Stomach (tissue), 4 donors: ENCODE data around the gene BCAP31.

Experiments
- EP300 ChIP-seq: sonication (generic); formaldehyde crosslinking; IDR thresholded peaks from one replicate; pipeline ENCODE4 v1.6.1; 2017; ENCODE audit warnings: antibody characterized with exemption
- POLR2AphosphoS5 ChIP-seq, 3 donors: sonication (generic); formaldehyde crosslinking; IDR thresholded peaks; one replicate each; pipeline ENCODE4 v1.6.1; 2016; ENCODE audit warnings: antibody characterized with exemption in 3 of 3
- TF ChIP-seq, protein P1 (sequence below), 7 experiments: fragments of 450-650 bp in 4 of 7; fragments of 200-600 bp in 3 of 7; sonication (generic) in 3 of 7; IDR thresholded peaks; one replicate each; pipeline ENCODE4 v1.5.1; 2016 to 2019; ENCODE audit warnings: antibody characterized with exemption in 7 of 7, control low read depth in 2 of 7, mild to moderate bottlenecking in 1 of 7

DNA sequence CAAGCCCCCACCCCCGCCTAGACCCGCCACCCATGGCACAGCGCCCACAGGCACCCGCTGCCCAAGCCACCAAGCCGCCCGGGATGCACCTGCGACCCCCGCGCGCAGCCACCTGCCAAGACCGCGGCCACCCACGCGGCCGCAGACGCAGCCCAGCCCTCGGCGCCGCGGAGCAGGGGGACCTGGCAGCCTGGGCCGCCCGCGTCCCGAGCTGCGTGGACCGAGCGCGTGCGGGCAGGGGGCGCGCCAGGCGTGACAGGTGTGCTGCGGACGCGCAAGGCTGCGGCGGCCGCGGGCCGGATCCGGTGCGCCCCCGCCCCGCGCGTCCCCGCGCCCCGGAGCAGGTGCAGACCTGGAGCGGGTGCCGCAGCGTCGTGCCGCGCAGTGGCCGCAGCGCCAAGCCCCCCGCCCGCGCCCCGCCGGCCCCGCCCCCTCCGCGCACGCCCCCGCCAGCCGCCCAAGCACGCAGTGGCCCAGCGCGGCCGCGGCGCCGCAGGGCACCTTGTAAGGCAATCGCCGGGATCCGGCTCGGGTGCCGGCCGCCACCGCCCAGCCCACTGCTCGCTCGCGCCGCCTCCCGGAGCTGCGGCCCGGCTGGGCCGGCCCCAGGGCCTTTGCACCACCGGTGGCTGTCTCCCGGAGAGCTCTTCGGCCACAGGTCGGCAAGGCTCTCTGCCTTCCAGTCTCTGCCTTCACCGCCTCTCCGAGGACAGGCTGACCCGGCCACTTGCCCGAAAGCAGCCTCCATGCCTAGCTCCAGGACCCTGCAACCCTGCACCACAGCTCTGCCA lies 50.6 kb downstream of the BCAP31 start, which contains the start of gene PNCK:
- TF ChIP-seq POLR2AphosphoS5 (IDR thresholded peaks at IDR 0.05) (no peak), EP300 (no peak)
- TF ChIP-seq, protein P1, sequence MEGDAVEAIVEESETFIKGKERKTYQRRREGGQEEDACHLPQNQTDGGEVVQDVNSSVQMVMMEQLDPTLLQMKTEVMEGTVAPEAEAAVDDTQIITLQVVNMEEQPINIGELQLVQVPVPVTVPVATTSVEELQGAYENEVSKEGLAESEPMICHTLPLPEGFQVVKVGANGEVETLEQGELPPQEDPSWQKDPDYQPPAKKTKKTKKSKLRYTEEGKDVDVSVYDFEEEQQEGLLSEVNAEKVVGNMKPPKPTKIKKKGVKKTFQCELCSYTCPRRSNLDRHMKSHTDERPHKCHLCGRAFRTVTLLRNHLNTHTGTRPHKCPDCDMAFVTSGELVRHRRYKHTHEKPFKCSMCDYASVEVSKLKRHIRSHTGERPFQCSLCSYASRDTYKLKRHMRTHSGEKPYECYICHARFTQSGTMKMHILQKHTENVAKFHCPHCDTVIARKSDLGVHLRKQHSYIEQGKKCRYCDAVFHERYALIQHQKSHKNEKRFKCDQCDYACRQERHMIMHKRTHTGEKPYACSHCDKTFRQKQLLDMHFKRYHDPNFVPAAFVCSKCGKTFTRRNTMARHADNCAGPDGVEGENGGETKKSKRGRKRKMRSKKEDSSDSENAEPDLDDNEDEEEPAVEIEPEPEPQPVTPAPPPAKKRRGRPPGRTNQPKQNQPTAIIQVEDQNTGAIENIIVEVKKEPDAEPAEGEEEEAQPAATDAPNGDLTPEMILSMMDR (IDR thresholded peaks at IDR 0.05) = no peak
